ENCODE results near the gene DOCK4.

Gene DOCK4

GRCh38 chr7:112156412-112156811 lies 49.8 kb downstream of the DOCK4 start:
- DNase-seq, result peak in 1 of 3 experiments; percentile 25

- no peak for DNase-seq
Measured at GRCh38 chr7:112154690-112155089, 51.5 kb downstream of the DOCK4 start.

- DNase-seq, result no peak
Measured at GRCh38 chr7:112152186-112152585, 54.0 kb downstream of the DOCK4 start.

- peak in 2 of 3 experiments; percentile 45 to 62 for DNase-seq
Measured at GRCh38 chr7:112150823-112151641, 55.2 kb downstream of the DOCK4 start.

- no peak for DNase-seq
Measured at GRCh38 chr7:112149734-112150133, 56.5 kb downstream of the DOCK4 start.

- no peak for DNase-seq
Measured at GRCh38 chr7:112147793-112148361, 58.3 kb downstream of the DOCK4 start.

GRCh38 chr7:112145206-112145605 lies 61.0 kb downstream of the DOCK4 start:
- no peak for DNase-seq

GRCh38 chr7:112144284-112145059 lies 61.7 kb downstream of the DOCK4 start:
- no peak for DNase-seq

- DNase-seq, result no peak
Measured at GRCh38 chr7:112143582-112143981, 62.6 kb downstream of the DOCK4 start.

GRCh38 chr7:112143136-112143535 lies 63.1 kb downstream of the DOCK4 start:
- DNase-seq, result no peak

- DNase-seq, result peak in 2 of 3 experiments; percentile 26 to 50
Measured at GRCh38 chr7:112140600-112140999, 65.6 kb downstream of the DOCK4 start.

- no peak for DNase-seq
Measured at GRCh38 chr7:112138938-112139337, 67.3 kb downstream of the DOCK4 start.

- no peak for DNase-seq
Measured at GRCh38 chr7:112138325-112138852, 67.8 kb downstream of the DOCK4 start.

- DNase-seq, result no peak
Measured at GRCh38 chr7:112137141-112138101, 68.8 kb downstream of the DOCK4 start.

- DNase-seq, result peak in 1 of 3 experiments; percentile 41
Measured at GRCh38 chr7:112136271-112137008, 69.8 kb downstream of the DOCK4 start.

GRCh38 chr7:112135815-112136214 lies 70.4 kb downstream of the DOCK4 start:
- DNase-seq, result no peak

GRCh38 chr7:112134039-112134438 lies 72.2 kb downstream of the DOCK4 start:
- DNase-seq, result no peak

GRCh38 chr7:112133328-112133727 lies 72.9 kb downstream of the DOCK4 start:
- DNase-seq, result no peak

- peak in 1 of 3 experiments; percentile 48 for DNase-seq
Measured at GRCh38 chr7:112132051-112132694, 74.0 kb downstream of the DOCK4 start.

- DNase-seq, result peak; percentile 57 to 92 (median 89)
Measured at GRCh38 chr7:112130729-112131410, 75.3 kb downstream of the DOCK4 start.

Data from NCI-H1417 (cell line).